GM12878 (cell line): Measurements from ENCODE around the gene AKAP14. TPM values are rescaled to one million over a fixed set of nuclear protein-coding genes. Genes with fewer than 3 reads are reported as not detected.
"Not testable (repeated sequence)": the region's sequence is repeated elsewhere in the genome, so short reads cannot be mapped to it uniquely, and the experiment has no call there.

Source experiments
- ATAC-seq: fragments of 200-7000 bp; cut with Tn5 transposase; 3 replicates; pipeline ENCODE4 v1.9.1; 2020; ENCODE audit warnings: mild to moderate bottlenecking, moderate library complexity
- BruUV-seq: library from RNA; stranded (reverse); fragments of 400-500 nt; replicated peaks from 2 replicates; lab custom pipeline; 2021; lab: Mats Ljungman, UMichigan
- CTCF ChIA-PET: fragments of 300-600 bp; sonication (Branson Sonifier 250); formaldehyde crosslinking; extraction: SDS; loops from one replicate; lab custom pipeline; 2021; ENCODE audit warnings: inconsistent platforms; lab: Yijun Ruan, JAX
- POLR2A ChIA-PET: fragments of 350-600 bp; formaldehyde crosslinking; extraction: SDS; loops from one replicate; lab custom pipeline; 2021; ENCODE audit warnings: inconsistent platforms; lab: Charles Lee
- RAD21 ChIA-PET: fragments of 300-600 bp; sonication (Branson Sonifier 250); formaldehyde crosslinking; loops from one replicate; lab custom pipeline; 2023; ENCODE audit warnings: antibody characterized with exemption; ENCODE audit not compliant: unreplicated experiment; lab: Charles Lee
- SMC1A ChIA-PET: fragments of 300-600 bp; sonication (Branson Sonifier 250); formaldehyde crosslinking; loops from one replicate; lab custom pipeline; 2023; ENCODE audit not compliant: unreplicated experiment, uncharacterized antibody; lab: Charles Lee
- DNase-seq: peaks from one replicate; pipeline ENCODE4 v3.0.0-alpha.2; 2011; ENCODE audit warnings: low read depth, low spot score
- FAIRE-seq: peaks from 3 replicates; lab custom pipeline; 2011; peaks lifted over from hg19 to GRCh38; lab: Jason Lieb, UNC
- H2AFZ ChIP-seq: 2 replicates; pipeline ENCODE4 v1.6.0; 2011; ENCODE audit warnings: low read depth, low read length, control low read depth; ENCODE audit not compliant: control insufficient read depth
- H3K27ac ChIP-seq: 2 replicates; pipeline ENCODE4 v1.5.1; 2011; ENCODE audit warnings: control low read depth; ENCODE audit not compliant: control insufficient read depth, insufficient read depth
- H3K27me3 ChIP-seq, 2 experiments: replicated peaks in 1 of 2; 2 replicates each; pipeline versions ENCODE4 v1.6.0 to v1.6.1; 2011; ENCODE audit warnings: low read length in 1 of 2; ENCODE audit not compliant: control insufficient read depth in 2 of 2, insufficient read depth in 2 of 2
- H3K36me3 ChIP-seq, 2 experiments: 2 replicates each; pipeline ENCODE4 v1.5.1; 2011; ENCODE audit warnings: low read length in 1 of 2; ENCODE audit not compliant: control insufficient read depth in 2 of 2, insufficient read depth in 2 of 2
- H3K4me1 ChIP-seq: 2 replicates; pipeline ENCODE4 v1.6.1; 2011; ENCODE audit warnings: mild to moderate bottlenecking, low read length, moderate library complexity, mixed read lengths; ENCODE audit not compliant: control insufficient read depth, insufficient read depth
- H3K4me2 ChIP-seq: 2 replicates; pipeline ENCODE4 v1.6.0; 2011; ENCODE audit warnings: control low read depth; ENCODE audit not compliant: control insufficient read depth, insufficient read depth
- H3K4me3 ChIP-seq: fragments of 200-600 bp; sonication (generic); 2 replicates; pipeline ENCODE4 v1.5.1; 2016
- H3K79me2 ChIP-seq: 2 replicates; pipeline ENCODE4 v1.6.0; 2011; ENCODE audit warnings: low read length; ENCODE audit not compliant: control insufficient read depth, insufficient read depth
- H3K9ac ChIP-seq: 2 replicates; pipeline ENCODE4 v1.8.0; 2011; ENCODE audit warnings: low read length, control low read depth, mixed read lengths; ENCODE audit not compliant: control insufficient read depth, insufficient read depth
- H3K9me3 ChIP-seq: replicated peaks from 3 replicates; pipeline ENCODE4 v1.5.1; 2011; ENCODE audit warnings: mild to moderate bottlenecking, low read length; ENCODE audit not compliant: control insufficient read depth, insufficient read depth
- H4K20me1 ChIP-seq: 2 replicates; pipeline ENCODE4 v1.6.0; 2011; ENCODE audit not compliant: control insufficient read depth, insufficient read depth
- BRCA1 ChIP-seq: IDR thresholded peaks from 2 replicates; pipeline ENCODE4 v1.6.1; 2011; ENCODE audit warnings: low read depth, low read length, improper control_type of control experiment
- ETV6 ChIP-seq, 2 experiments: fragments of 450-650 bp in 1 of 2; IDR thresholded peaks in 1 of 2; conservative IDR thresholded peaks in 1 of 2; 2 replicates each; pipeline ENCODE4 v1.6.1; 2014; ENCODE audit warnings: antibody characterized with exemption in 1 of 2, borderline replicate concordance in 1 of 2, low read depth in 1 of 2, mild to moderate bottlenecking in 1 of 2, moderate library complexity in 1 of 2
- HDGF ChIP-seq: fragments of 450-650 bp; IDR thresholded peaks from 2 replicates; pipeline ENCODE4 v1.6.1; 2016; ENCODE audit warnings: antibody characterized with exemption
- HSF1 ChIP-seq: fragments of 150-350 bp; IDR thresholded peaks from 2 replicates; pipeline ENCODE4 v1.6.1; 2014; ENCODE audit warnings: mild to moderate bottlenecking, low read depth, low read length
- KAT2A ChIP-seq: conservative IDR thresholded peaks from 2 replicates; pipeline ENCODE4 v1.6.1; 2011; ENCODE audit warnings: low read depth, low read length; ENCODE audit not compliant: control insufficient read depth
- POLR2AphosphoS2 ChIP-seq: IDR thresholded peaks from 2 replicates; pipeline ENCODE4 v1.6.1; 2011; ENCODE audit warnings: low read depth, mild to moderate bottlenecking, low read length, improper control_type of control experiment, moderate library complexity
- PRDM15 ChIP-seq: fragments of 450-650 bp; formaldehyde crosslinking; IDR thresholded peaks from 2 replicates; pipeline ENCODE4 v1.4.0; 2020; ENCODE audit warnings: mild to moderate bottlenecking, moderate library complexity
- SIN3A ChIP-seq: IDR thresholded peaks from 2 replicates; pipeline ENCODE4 v1.6.1; 2012; ENCODE audit warnings: low read depth, low read length, improper control_type of control experiment
- SPI1 ChIP-seq: IDR thresholded peaks from 2 replicates; pipeline ENCODE4 v1.6.1; 2011; ENCODE audit warnings: low read depth, mild to moderate bottlenecking, low read length, moderate library complexity, borderline replicate concordance; ENCODE audit not compliant: insufficient read depth
- SREBF2 ChIP-seq: IDR thresholded peaks from 2 replicates; pipeline ENCODE4 v1.6.1; 2012; ENCODE audit warnings: mild to moderate bottlenecking, low read length
- STAT1 ChIP-seq: fragments of 450-650 bp; conservative IDR thresholded peaks from 2 replicates; pipeline ENCODE4 v1.6.1; 2014; ENCODE audit warnings: antibody characterized with exemption, mild to moderate bottlenecking
- TCF12 ChIP-seq: IDR thresholded peaks from 2 replicates; pipeline ENCODE4 v1.6.1; 2011; ENCODE audit warnings: low read depth, mild to moderate bottlenecking, low read length
- WGBS: methylation state at CpG from one replicate; pipeline ENCODE4 v1.1.6; 2016; ENCODE audit warnings: low lambda C conversion rate; ENCODE audit not compliant: insufficient replicate concordance, insufficient coverage; ENCODE audit errors: missing lambda C conversion rate; 5-methylcytosine and 5-hydroxymethylcytosine counted together
- in situ Hi-C: fragments of 300-500 bp; cut with MboI; formaldehyde crosslinking; loops from 9 replicates; pipeline ENCODE4 v1.14.3; 2018; ENCODE audit warnings: mixed read lengths
- intact Hi-C: fragments of 100-400 bp; cut with micrococcal nuclease; formaldehyde crosslinking; loops from one replicate; pipeline ENCODE4 v1.14.2; 2022; ENCODE audit not compliant: unreplicated experiment
- polyA plus RNA-seq, 11 experiments: library from polyadenylated mRNA; depleted of rRNA in 4 of 11; unstranded in 6 of 11; stranded (reverse) in 5 of 11; fragments of >200 nt; fragmentation: Nextera tagmentation in 4 of 11; fragmentation: Illumina TruSeq in 1 of 11; extraction: Ambion mirVana in 4 of 11; extraction: Trizol in 1 of 11; gene quantifications; 1 replicate in 1 of 11; 2 replicates in 10 of 11; pipeline versions ENCODE4 v1.2.1 to v1.2.3, GENCODE V29; 2011 to 2016; ENCODE audit warnings: inconsistent platforms in 2 of 11, missing spikeins in 2 of 11, low read depth in 1 of 11
- total RNA-seq, 4 experiments: library from RNA; depleted of rRNA in 3 of 4; stranded (reverse); fragments of >200 nt in 3 of 4; fragmentation: Illumina TruSeq in 1 of 4; extraction: Trizol in 1 of 4; gene quantifications; 2 replicates each; pipeline versions ENCODE4 v1.2.1 to v1.2.3, GENCODE V29; 2013 to 2021

Gene AKAP14
- total and polyA plus RNA-seq, 10 of the 15 experiments (the other 5 are each of a cell fraction or from before 2014, with no cell fraction given), result not detected

- ATAC-seq, H3K4me3 ChIP-seq, DNase-seq, RAD21 ChIA-PET, POLR2A ChIA-PET, FAIRE-seq, intact Hi-C loops, H4K20me1 ChIP-seq, H3K9me3 ChIP-seq, in situ Hi-C loops, H3K4me2 ChIP-seq, SMC1A ChIA-PET, H3K9ac ChIP-seq, H3K79me2 ChIP-seq, H2AFZ ChIP-seq, H3K36me3 ChIP-seq, H3K4me1 ChIP-seq, H3K27me3 ChIP-seq, CTCF ChIA-PET, BruUV-seq, H3K27ac ChIP-seq: not testable (repeated sequence)
- 93% methylated on average over 7 of the region's 7 CpGs for WGBS
These were observed 26.7 kb downstream of the AKAP14 start for GRCh38 chrX:119922391-119922790.

- no peak for DNase-seq
- no peaks in the 10 kb centered on the region for H3K27me3 ChIP-seq
- RAD21 ChIA-PET, result no interaction called here
- WGBS, result 69% methylated on average over 3 of the region's 3 CpGs
- POLR2A ChIA-PET, result no interaction called here
- CTCF ChIA-PET, result no interaction called here
- no peak overlapping the region for H3K4me3 ChIP-seq
- H3K9me3 ChIP-seq, result no peaks in the 10 kb centered on the region
- FAIRE-seq, result no peak
- H3K4me2 ChIP-seq, result no peak overlapping the region
- no peak overlapping the region for H2AFZ ChIP-seq
- no peaks in the 10 kb centered on the region for H3K79me2 ChIP-seq
- SMC1A ChIA-PET, result no interaction called here
- no peaks in the 10 kb centered on the region for H3K4me1 ChIP-seq
- no peak overlapping the region for H3K9ac ChIP-seq
- no peaks in the 10 kb centered on the region for H4K20me1 ChIP-seq
- intact Hi-C loops (no loop called here), in situ Hi-C loops (no loop called here)
- BruUV-seq, result no TSS peak
- ATAC-seq, result no peak
- H3K36me3 ChIP-seq, result no peaks in the 10 kb centered on the region; a peak in 1 of 4 replicates
- H3K27ac ChIP-seq, result no peak overlapping the region
- no peak for TF ChIP-seq ETV6 (conservative IDR thresholded peaks at IDR 0.05 in 1 of 2, IDR thresholded peaks at IDR 0.05 in 1 of 2; ENCODE audit: borderline replicate concordance in 1 of 2, low read depth in 1 of 2)
- no peak for TF ChIP-seq KAT2A
- TF ChIP-seq TCF12, result no peak
- TF ChIP-seq PRDM15, result no peak
- no peak for TF ChIP-seq POLR2AphosphoS2
- TF ChIP-seq SREBF2, result no peak
- TF ChIP-seq HSF1, result no peak
- no peak for TF ChIP-seq SIN3A
- no peak for TF ChIP-seq HDGF
- no peak for TF ChIP-seq BRCA1
- TF ChIP-seq STAT1, result no peak
- TF ChIP-seq SPI1, result no peak
These were observed 39.7 kb downstream of the AKAP14 start for GRCh38 chrX:119935215-119935874.
